ENCODE data around the gene C10orf62.

- TF ChIP-seq CTCF (IDR thresholded peaks at IDR 0.05 in 4 of 5, conservative IDR thresholded peaks at IDR 0.05 in 1 of 5) (no peak), POLR2A (IDR thresholded peaks at IDR 0.05) (peak in 1 of 2 donors; percentile 39)
Measured at GRCh38 chr10:97596101-97597082, 6.9 kb downstream of the C10orf62 start.
